IMR-90 (cell line): Measurements from ENCODE around the gene TSHZ1. TPM values are rescaled to one million over a fixed set of nuclear protein-coding genes. Genes with fewer than 3 reads are reported as not detected.

Source experiments
- ATAC-seq: fragments of 200-7000 bp; cut with Tn5 transposase; 2 replicates; pipeline ENCODE4 v1.9.1; 2020; ENCODE audit warnings: low read depth, mild to moderate bottlenecking, moderate library complexity
- BruUV-seq: library from RNA; stranded (reverse); fragments of 400-500 nt; replicated peaks from 2 replicates; lab custom pipeline; 2021; lab: Mats Ljungman, UMichigan
- CTCF ChIA-PET: fragments of 300-600 bp; formaldehyde crosslinking; extraction: SDS; loops from one replicate; lab custom pipeline; 2021; ENCODE audit warnings: antibody characterized with exemption; lab: Yijun Ruan, JAX
- POLR2A ChIA-PET: fragments of 300-600 bp; sonication (Branson Sonifier 250); formaldehyde crosslinking; loops from one replicate; lab custom pipeline; 2022; ENCODE audit warnings: antibody characterized with exemption; ENCODE audit not compliant: unreplicated experiment; lab: Charles Lee
- DNase-seq: peaks from one replicate; pipeline ENCODE4 v3.0.0; 2013
- H2AFZ ChIP-seq: replicated peaks from 2 replicates; pipeline ENCODE3; 2013; ENCODE audit warnings: low read length, mild to moderate bottlenecking; ENCODE audit not compliant: poor library complexity
- H2AK5ac ChIP-seq: 2 replicates; pipeline ENCODE4 v1.6.1; 2013; ENCODE audit warnings: low read depth, low read length, inconsistent platforms
- H2AK9ac ChIP-seq: replicated peaks from 2 replicates; pipeline ENCODE3; 2013; ENCODE audit warnings: mild to moderate bottlenecking, low read depth, low read length, moderate library complexity; ENCODE audit not compliant: poor library complexity
- H2BK120ac ChIP-seq: 2 replicates; pipeline ENCODE4 v1.6.1; 2013; ENCODE audit warnings: low read depth, low read length, inconsistent platforms
- H2BK15ac ChIP-seq: 3 replicates; pipeline ENCODE4 v1.6.1; 2013; ENCODE audit warnings: low read depth, low read length, inconsistent platforms
- H2BK20ac ChIP-seq: 2 replicates; pipeline ENCODE4 v1.6.1; 2013; ENCODE audit warnings: low read depth, mild to moderate bottlenecking, inconsistent platforms, low read length, moderate library complexity
- H2BK5ac ChIP-seq: 2 replicates; pipeline ENCODE4 v1.6.1; 2013; ENCODE audit warnings: mild to moderate bottlenecking, low read depth, low read length, inconsistent platforms; ENCODE audit not compliant: poor library complexity, severe bottlenecking
- H3K14ac ChIP-seq: replicated peaks from 2 replicates; pipeline ENCODE4 v1.6.1; 2013; ENCODE audit warnings: low read depth, low read length, inconsistent platforms
- H3K18ac ChIP-seq: 2 replicates; pipeline ENCODE4 v1.6.1; 2013; ENCODE audit warnings: low read depth, low read length, control low read depth
- H3K23ac ChIP-seq: 2 replicates; pipeline ENCODE4 v1.6.1; 2013; ENCODE audit warnings: low read depth, low read length, inconsistent platforms
- H3K27ac ChIP-seq: 2 replicates; pipeline ENCODE4 v1.5.1; 2013; ENCODE audit warnings: mild to moderate bottlenecking, control low read depth, low read length; ENCODE audit not compliant: insufficient read depth
- H3K27me3 ChIP-seq: 2 replicates; pipeline ENCODE4 v1.6.1; 2013; ENCODE audit warnings: low read length; ENCODE audit not compliant: control insufficient read depth, insufficient read depth
- H3K36me3 ChIP-seq: 2 replicates; pipeline ENCODE4 v1.6.1; 2013; ENCODE audit warnings: low read length, mixed read lengths; ENCODE audit not compliant: control insufficient read depth, insufficient read depth
- H3K4ac ChIP-seq: 2 replicates; pipeline ENCODE4 v1.6.1; 2013; ENCODE audit warnings: low read depth, low read length, inconsistent platforms
- H3K4me1 ChIP-seq: 2 replicates; pipeline ENCODE4 v1.6.1; 2013; ENCODE audit warnings: low read length, mixed read lengths; ENCODE audit not compliant: control insufficient read depth, insufficient read depth
- H3K4me2 ChIP-seq: 2 replicates; pipeline ENCODE4 v1.6.1; 2013; ENCODE audit warnings: low read depth, mild to moderate bottlenecking, control low read depth, low read length, moderate library complexity
- H3K4me3 ChIP-seq: 2 replicates; pipeline ENCODE4 v1.5.1; 2013; ENCODE audit warnings: low read depth, mild to moderate bottlenecking, control low read depth, low read length, moderate library complexity; ENCODE audit not compliant: insufficient read depth
- H3K56ac ChIP-seq: 2 replicates; pipeline ENCODE4 v1.6.1; 2013; ENCODE audit warnings: low read length, inconsistent platforms; ENCODE audit not compliant: insufficient read depth; ENCODE audit errors: extremely low read depth
- H3K79me1 ChIP-seq, 2 experiments: 2 replicates each; pipeline ENCODE4 v1.6.1; 2013; ENCODE audit warnings: low read length in 2 of 2, inconsistent platforms in 1 of 2, low read depth in 1 of 2
- H3K9ac ChIP-seq: 2 replicates; pipeline ENCODE4 v1.6.1; 2013; ENCODE audit warnings: low read depth, low read length, control low read depth
- H3K9me1 ChIP-seq: 2 replicates; pipeline ENCODE4 v1.6.1; 2013; ENCODE audit warnings: low read length, inconsistent platforms; ENCODE audit not compliant: insufficient read depth
- H3K9me3 ChIP-seq: 2 replicates; pipeline ENCODE4 v1.6.1; 2013; ENCODE audit warnings: low read length; ENCODE audit not compliant: control insufficient read depth, insufficient read depth
- H4K20me1 ChIP-seq: 2 replicates; pipeline ENCODE4 v1.6.1; 2013; ENCODE audit warnings: low read length, inconsistent platforms; ENCODE audit not compliant: insufficient read depth
- H4K5ac ChIP-seq: 2 replicates; pipeline ENCODE4 v1.6.1; 2013; ENCODE audit warnings: mild to moderate bottlenecking, low read depth, low read length, control low read depth
- H4K8ac ChIP-seq, 2 experiments: 2 replicates each; pipeline ENCODE4 v1.6.1; 2013; ENCODE audit warnings: low read depth in 2 of 2, low read length in 2 of 2, control low read depth in 1 of 2, inconsistent platforms in 1 of 2
- H4K91ac ChIP-seq: 2 replicates; pipeline ENCODE4 v1.6.1; 2013; ENCODE audit warnings: low read depth, low read length, inconsistent platforms; ENCODE audit not compliant: insufficient read depth
- BHLHE40 ChIP-seq: fragments of 150-350 bp; IDR thresholded peaks from 2 replicates; pipeline ENCODE4 v1.6.1; 2016; ENCODE audit warnings: mild to moderate bottlenecking, low read depth, low read length
- CEBPB ChIP-seq: IDR thresholded peaks from 2 replicates; pipeline ENCODE4 v1.6.1; 2012; ENCODE audit warnings: low read depth, low read length, improper control_type of control experiment
- CHD1 ChIP-seq: IDR thresholded peaks from 2 replicates; pipeline ENCODE4 v1.6.1; 2012; ENCODE audit warnings: low read depth, low read length, improper control_type of control experiment
- CTCF ChIP-seq: conservative IDR thresholded peaks from 2 replicates; pipeline ENCODE4 v1.5.1; 2012; ENCODE audit warnings: mild to moderate bottlenecking, low read depth, low read length, improper control_type of control experiment
- ELK1 ChIP-seq: fragments of 150-350 bp; IDR thresholded peaks from 2 replicates; pipeline ENCODE4 v1.6.1; 2016; ENCODE audit warnings: low read depth, mild to moderate bottlenecking, low read length, moderate library complexity, borderline replicate concordance
- FOS ChIP-seq: fragments of 150-350 bp; IDR thresholded peaks from 2 replicates; pipeline ENCODE4 v1.6.1; 2016; ENCODE audit warnings: low read depth, low read length
- MAFK ChIP-seq: IDR thresholded peaks from 2 replicates; pipeline ENCODE4 v1.6.1; 2012; ENCODE audit warnings: low read depth, low read length, improper control_type of control experiment
- MAZ ChIP-seq: IDR thresholded peaks from 2 replicates; pipeline ENCODE4 v1.6.1; 2012; ENCODE audit warnings: low read depth, mild to moderate bottlenecking, low read length, improper control_type of control experiment, moderate library complexity, borderline replicate concordance
- MXI1 ChIP-seq: IDR thresholded peaks from 2 replicates; pipeline ENCODE4 v1.6.1; 2012; ENCODE audit warnings: low read depth, mild to moderate bottlenecking, low read length, moderate library complexity, borderline replicate concordance
- NFE2L2 ChIP-seq: fragments of 150-350 bp; IDR thresholded peaks from 2 replicates; pipeline ENCODE4 v1.6.1; 2016; ENCODE audit warnings: low read depth, mild to moderate bottlenecking, low read length
- POLR2A ChIP-seq: IDR thresholded peaks from 2 replicates; pipeline ENCODE4 v1.6.1; 2012; ENCODE audit warnings: mild to moderate bottlenecking, low read depth, low read length
- RAD21 ChIP-seq: IDR thresholded peaks from 2 replicates; pipeline ENCODE4 v1.6.1; 2012; ENCODE audit warnings: low read length, improper control_type of control experiment
- RCOR1 ChIP-seq: IDR thresholded peaks from 2 replicates; pipeline ENCODE4 v1.6.1; 2012; ENCODE audit warnings: mild to moderate bottlenecking, low read length, improper control_type of control experiment; ENCODE audit not compliant: insufficient replicate concordance
- RFX5 ChIP-seq: IDR thresholded peaks from 2 replicates; pipeline ENCODE4 v1.8.0; 2012; ENCODE audit warnings: low read depth, mild to moderate bottlenecking, low read length, moderate library complexity
- SMC3 ChIP-seq: fragments of 150-350 bp; IDR thresholded peaks from 2 replicates; pipeline ENCODE4 v1.6.1; 2016; ENCODE audit warnings: low read depth, mild to moderate bottlenecking, antibody characterized with exemption, low read length, moderate library complexity
- USF2 ChIP-seq: fragments of 150-350 bp; IDR thresholded peaks from 2 replicates; pipeline ENCODE4 v1.6.1; 2017; ENCODE audit warnings: mild to moderate bottlenecking, antibody characterized with exemption, low read length, low read depth
- WGBS, 2 experiments: methylation state at CpG; one replicate each; pipeline versions ENCODE4 v1.1.5 to v1.1.7; 2013; ENCODE audit warnings: missing lambda C conversion rate in 2 of 2; ENCODE audit not compliant: insufficient read length in 1 of 2; ENCODE audit errors: extremely low coverage in 2 of 2; 5-methylcytosine and 5-hydroxymethylcytosine counted together
- dilution Hi-C: fragments of 300-500 bp; cut with HindIII; formaldehyde crosslinking; loops from one replicate; pipeline ENCODE4 v1.14.3; 2018; ENCODE audit warnings: low sequenced_read_pairs; ENCODE audit not compliant: unreplicated experiment
- in situ Hi-C: fragments of 300-500 bp; cut with MboI; formaldehyde crosslinking; loops from 3 replicates; pipeline ENCODE4 v1.14.3; 2019; ENCODE audit warnings: low sequenced_read_pairs, inconsistent platforms, mixed read lengths
- intact Hi-C: fragments of 100-400 bp; cut with micrococcal nuclease; formaldehyde crosslinking; loops from 2 replicates; pipeline ENCODE4 v1.10.0; 2022
- polyA plus RNA-seq, 3 experiments: library from polyadenylated mRNA; depleted of rRNA; stranded (reverse); fragments of >200 nt; gene quantifications; 2 replicates each; pipeline ENCODE4 v1.2.3, GENCODE V29; 2012; ENCODE audit warnings: low replicate concordance in 1 of 3
- total RNA-seq: library from RNA; depleted of rRNA; stranded (reverse); fragments of >200 nt; gene quantifications from 2 replicates; pipeline ENCODE4 v1.2.3, GENCODE V29; 2012

The TSHZ1 gene
- total and polyA plus RNA-seq, 2 of the 4 experiments (the other 2 are of a cell fraction) = 7.1 to 10.0 TPM

- H3K9ac ChIP-seq = no peak overlapping the region
- no peak overlapping the region for H4K91ac ChIP-seq
- H2AFZ ChIP-seq = no peak overlapping the region
- H2AK9ac ChIP-seq = no peak overlapping the region
- H3K27me3 ChIP-seq = no peaks in the 10 kb centered on the region
- no peak overlapping the region for H4K5ac ChIP-seq
- DNase-seq = no peak
- H3K4me1 ChIP-seq = peaks cover 14% of the 10 kb centered on the region
- H2BK15ac ChIP-seq = no peak overlapping the region
- peaks cover 11% of the 10 kb centered on the region; the same call in 1 of the 2 replicates for H3K9me1 ChIP-seq
- no peak overlapping the region for H2BK20ac ChIP-seq
- CTCF ChIA-PET = no interaction called here
- POLR2A ChIA-PET = no interaction called here
- no peak overlapping the region for H2AK5ac ChIP-seq
- H3K4ac ChIP-seq = no peak overlapping the region
- H4K8ac ChIP-seq = no peak overlapping the region
- TF ChIP-seq CEBPB = no peak
- TF ChIP-seq POLR2A = no peak
- no peak for TF ChIP-seq RCOR1
- no peak for TF ChIP-seq CHD1
- TF ChIP-seq MAZ = no peak
- TF ChIP-seq MXI1 = no peak
- TF ChIP-seq NFE2L2 = no peak
- TF ChIP-seq FOS = no peak
- TF ChIP-seq USF2 = no peak
- TF ChIP-seq ELK1 = no peak
- TF ChIP-seq RAD21 = no peak
- no peak for TF ChIP-seq BHLHE40
- no peak for TF ChIP-seq SMC3
- no peak for TF ChIP-seq RFX5
- TF ChIP-seq CTCF = no peak
- TF ChIP-seq MAFK = no peak
- no peak overlapping the region for H2BK5ac ChIP-seq
- peaks cover 11 to 44% of the 10 kb centered on the region in 2 experiments; a peak in 3 of 4 replicates for H3K79me1 ChIP-seq
- in situ Hi-C loops = no loop called here
- H3K27ac ChIP-seq = no peak overlapping the region
- dilution Hi-C loops = no loop called here
- no peaks in the 10 kb centered on the region for H4K20me1 ChIP-seq
- no peaks in the 10 kb centered on the region for H3K9me3 ChIP-seq
- H3K4me2 ChIP-seq = no peak overlapping the region
- no peak overlapping the region for H2BK120ac ChIP-seq
- no peak overlapping the region for H3K23ac ChIP-seq
- BruUV-seq = no TSS peak
- ATAC-seq = no peak
- H3K18ac ChIP-seq = no peak overlapping the region
- H3K14ac ChIP-seq = no peak overlapping the region
- intact Hi-C loops = no loop called here
- no peak overlapping the region for H3K56ac ChIP-seq
- H3K36me3 ChIP-seq = no peaks in the 10 kb centered on the region
- H3K4me3 ChIP-seq = no peak overlapping the region
- WGBS, 2 experiments = no CpG with 5 or more reads among the region's 1 CpG
Observed at GRCh38 chr18:75253043-75253442, 42.4 kb downstream of the TSHZ1 start.
